GM18517 (cell line): ENCODE results near the gene MRGPRE.

ENCODE experiments used
- ATAC-seq: cut with Tn5 transposase; IDR thresholded peaks from one replicate; pipeline ENCODE4 v1.9.1; 2021; ENCODE audit warnings: mild to moderate bottlenecking, moderate library complexity; ENCODE audit not compliant: unreplicated experiment

MRGPRE gene

DNA sequence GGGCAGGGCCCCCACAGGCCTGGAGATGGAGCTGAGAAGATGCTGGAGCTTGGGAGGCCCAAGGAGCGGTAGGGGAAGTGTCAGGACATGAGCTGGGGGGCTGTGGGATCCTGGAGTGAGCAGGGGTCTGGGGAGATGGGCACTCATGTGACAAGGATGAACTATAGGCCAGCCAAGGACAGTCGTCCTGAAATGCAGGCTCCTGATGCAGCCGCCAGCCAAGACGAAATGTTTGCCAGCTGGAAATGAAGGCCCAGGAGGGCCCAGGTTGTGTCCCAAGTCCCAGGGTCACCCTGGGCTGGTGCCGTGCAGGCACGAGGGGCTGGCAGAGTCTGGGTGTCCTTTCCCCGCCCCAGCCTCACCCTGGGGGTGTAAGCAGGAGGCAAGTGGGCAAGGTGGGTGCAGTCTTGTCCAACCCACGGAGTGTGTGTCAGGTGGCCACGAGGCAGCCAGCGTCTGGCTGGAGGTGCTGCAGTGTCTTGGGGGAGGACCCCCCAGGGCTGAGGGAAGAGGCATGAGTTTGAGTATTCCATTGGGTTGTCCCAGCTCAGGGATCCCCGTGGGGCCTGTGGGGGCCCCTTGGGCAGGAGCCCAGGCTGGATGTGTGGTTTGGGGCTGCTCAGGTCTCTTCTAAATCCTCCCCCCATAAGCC lies 35.0 kb downstream of the MRGPRE start:
- no peak for ATAC-seq

DNA sequence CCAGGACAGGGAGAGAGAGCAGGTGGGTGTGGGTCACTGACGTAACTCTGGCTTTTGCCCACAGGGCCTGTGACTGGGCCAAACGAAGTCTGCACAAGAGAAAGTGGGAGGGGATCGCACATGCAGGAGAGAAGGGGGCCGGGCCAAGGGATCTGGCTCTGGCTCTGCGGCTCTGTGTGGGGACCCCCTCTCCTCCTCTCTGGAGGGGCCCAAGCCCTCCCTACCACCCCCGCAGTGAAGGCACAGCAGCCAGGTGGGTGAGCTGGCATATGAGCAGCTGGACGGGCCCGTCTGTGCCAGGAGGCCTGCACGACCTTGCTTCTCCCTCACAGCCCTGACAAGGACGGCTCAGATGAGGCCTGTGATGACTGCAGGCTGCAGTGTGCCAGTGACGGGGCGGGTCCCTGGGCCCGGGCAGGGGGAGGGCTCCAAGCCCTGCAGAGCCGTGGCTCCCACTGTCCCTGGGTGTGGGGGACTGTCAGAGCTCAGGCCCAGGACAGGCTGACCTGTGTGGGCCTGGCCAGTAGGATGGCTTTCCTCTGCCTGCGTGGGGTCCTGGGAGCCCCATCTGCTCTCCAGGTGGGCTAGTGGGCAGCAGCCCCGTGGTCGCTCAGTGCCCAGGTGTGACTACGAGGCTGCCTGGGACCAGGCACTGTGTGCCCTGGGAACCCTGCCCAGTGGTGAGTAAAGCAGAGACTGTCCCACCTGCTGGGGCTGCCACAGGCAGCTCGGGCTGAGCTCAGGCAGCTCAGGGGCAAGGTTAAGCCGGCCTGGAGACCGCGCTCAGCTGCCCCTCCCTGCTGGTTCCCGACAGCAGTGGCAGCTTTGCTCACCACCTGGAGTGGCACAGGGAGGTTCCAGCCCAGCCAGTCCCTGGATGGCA lies 35.8 kb downstream of the MRGPRE start:
- no peak for ATAC-seq

DNA sequence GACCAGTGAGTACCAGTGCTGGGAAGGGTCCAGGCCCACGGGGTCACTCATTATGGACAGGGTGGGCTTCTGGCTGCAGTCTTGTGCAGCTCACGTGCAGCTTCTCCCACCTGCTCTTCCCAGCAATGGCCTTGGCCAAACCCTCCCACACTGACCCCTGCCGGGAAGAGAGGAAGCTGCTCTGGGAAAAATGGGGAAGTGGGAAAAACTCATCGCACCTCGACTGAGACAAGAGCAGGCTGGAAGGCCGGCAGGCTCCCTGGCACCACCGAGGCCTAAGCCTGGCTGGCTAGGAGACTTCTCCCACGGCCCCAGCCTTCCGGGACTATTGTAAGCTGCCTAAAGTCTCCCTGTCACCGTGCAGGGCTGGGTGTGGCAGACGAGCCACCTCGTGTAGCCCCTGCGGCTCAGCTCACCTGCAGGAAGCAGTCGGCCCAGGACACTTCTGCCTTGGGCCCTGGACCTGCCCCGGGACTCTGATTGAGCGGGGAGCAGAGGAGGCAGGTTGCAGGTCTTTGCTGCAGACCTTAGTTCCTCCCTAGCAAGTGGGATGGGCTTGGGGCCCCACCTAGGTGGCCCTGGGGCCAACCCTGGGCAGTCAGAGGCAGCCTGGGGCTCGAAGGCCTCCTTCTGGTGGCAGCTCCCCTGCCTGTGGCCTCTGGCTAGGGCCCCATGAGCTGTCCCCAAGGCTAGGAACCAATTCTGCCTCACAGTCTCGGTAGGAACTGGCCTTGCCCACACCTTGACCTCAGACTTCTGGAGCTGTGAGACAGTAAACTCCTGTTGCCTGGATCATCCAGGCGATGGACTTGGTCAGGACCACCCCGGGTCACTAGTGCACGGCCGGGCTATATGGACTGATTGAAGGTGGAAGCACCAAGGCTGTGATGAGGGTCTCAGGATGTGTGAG lies 36.7 kb downstream of the MRGPRE start:
- no peak for ATAC-seq

DNA sequence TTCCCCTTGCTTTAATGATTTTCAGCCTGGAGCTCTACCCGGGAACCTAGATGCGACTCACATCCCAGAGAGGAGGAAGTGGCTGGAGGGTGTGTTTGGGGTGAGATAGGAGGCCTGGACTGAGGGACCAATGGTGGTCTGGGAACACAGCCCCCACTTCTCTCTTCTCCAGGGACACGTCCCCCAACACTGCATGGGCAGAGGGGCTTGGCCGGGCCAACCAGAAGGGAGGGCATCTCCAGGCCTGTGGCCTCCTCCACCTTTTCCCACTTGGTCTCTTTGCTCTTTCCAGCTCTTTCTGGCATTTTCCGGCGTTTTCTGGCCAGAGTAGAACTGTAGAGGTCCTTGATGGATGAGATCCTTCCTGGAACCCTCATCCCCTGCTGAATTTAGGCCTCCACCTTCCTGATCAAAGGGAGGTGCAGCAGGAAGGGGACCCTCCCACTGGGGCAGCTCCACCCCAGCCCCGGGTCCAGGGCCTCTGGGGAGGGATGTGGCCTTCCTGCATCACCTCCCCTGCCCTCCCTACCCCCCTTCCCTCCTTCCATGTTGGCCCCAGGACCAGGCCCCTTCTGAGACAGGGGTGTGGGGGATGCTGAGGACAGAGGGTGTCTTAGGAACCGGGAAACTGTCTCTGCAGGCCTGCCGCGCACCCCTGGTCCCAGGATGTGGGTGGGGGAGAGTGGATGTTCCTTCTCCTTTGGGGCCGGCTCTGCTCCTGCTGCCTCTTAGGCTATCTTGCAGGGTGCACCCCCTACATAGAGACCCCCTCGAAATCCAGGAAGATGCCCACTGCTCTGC lies 38.0 kb downstream of the MRGPRE start:
- ATAC-seq = no peak

DNA sequence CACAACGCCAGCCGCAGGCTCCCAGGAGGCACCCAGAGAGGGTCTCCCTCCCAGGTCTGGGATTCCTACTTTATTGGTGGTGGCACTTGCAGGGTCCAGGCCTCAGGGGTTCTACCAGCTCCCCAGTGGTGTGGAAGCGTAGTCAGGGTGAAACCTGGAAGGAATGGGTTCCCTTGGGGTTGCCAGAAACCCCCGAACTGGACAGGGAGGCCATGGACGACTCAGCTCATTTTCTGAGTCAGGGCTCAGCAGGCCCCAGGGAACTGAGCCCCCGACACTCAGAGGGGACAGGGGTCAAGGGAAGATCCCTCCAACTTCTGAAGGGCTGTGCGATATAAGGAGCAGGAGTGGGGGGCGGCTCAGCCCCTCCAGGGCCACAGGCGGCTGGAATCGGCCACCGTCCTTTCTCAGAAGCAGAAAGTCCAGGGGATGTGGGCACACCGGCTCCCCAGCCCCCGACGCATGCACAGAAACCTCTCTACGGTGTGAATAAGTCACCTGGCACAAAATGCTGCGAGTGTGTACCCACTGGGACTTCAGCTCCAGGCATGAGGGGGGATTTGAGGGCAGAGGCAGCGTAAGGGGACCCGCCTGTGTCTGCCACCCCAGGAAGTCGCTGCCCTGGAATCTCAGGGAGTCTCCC lies 38.7 kb downstream of the MRGPRE start:
- ATAC-seq = no peak

DNA sequence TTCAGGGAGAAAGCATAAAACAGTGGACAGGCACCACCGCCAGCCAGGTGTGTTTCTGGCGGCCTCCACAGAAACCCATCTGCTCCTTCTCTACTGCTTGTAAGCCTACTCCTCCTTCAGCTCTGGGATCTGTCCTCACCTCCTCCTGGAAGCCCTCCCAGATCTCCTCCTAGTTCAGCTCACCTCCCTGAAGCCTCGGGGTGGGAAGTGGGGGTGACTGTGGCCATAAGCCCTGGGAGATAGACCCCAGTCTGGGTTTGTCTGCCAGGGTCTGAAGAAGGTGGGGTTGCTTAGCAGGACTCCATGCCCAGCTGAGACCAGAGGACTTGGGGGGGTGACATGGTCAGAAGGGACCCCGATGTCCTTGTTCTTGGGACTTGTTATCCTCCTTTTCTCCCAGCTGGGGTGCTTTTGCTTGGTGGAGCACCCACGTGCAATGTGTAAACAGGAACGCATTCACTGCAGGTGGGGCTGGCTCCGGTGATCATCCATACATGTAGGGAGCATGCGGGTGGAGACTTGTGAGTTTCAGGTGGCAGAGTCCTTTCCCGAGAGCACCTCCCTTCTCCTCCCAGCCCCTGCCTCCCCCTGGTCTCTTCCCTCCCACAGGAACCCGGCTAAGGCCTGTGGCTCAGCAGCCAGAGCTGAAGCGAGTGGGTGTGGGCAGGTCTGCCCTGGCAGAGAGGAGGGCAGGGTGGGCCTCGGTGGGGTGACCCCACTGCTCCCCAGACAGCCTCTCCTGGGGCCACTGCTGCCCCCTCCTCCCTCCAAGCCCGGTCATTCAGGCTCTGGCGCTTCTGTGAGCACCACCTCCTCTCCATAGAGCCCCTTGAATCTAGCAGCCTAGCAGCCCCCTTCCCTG lies 39.5 kb downstream of the MRGPRE start:
- ATAC-seq = no peak

DNA sequence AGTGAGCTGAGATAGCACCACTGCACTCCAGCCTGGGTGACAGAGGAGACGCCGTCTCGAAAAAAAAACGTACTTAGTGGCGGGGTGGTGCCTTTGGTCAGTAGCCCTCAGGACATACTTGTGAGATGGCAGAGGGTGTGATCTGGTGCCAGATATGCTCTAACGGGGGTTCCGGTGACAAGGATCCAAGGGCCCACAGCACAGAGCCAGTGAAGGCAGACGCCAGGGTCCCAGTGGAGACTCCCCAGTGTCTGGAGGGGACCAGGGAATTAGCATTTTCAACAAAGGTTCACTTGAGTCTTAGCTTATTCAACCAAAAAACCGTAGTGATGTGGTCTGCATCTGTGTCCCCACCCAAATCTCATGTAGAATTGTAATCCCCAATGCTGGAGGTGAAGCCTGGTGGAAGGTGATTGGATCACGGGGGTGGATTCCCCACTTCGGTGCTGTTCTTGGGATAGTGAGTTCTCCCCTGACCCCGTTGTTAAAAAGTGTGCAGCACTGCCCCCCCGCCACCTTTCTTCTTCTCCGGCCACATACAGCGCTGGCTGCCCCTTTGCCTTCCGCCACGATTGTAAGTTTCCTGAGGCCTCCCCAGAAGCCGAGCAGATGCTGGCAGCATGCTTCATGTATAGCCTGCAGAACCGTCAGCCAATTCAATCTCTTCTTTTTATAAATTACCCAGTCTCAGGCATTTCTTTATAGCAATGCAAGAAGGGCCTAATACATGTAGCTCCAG lies 40.5 kb downstream of the MRGPRE start:
- ATAC-seq = no peak

DNA sequence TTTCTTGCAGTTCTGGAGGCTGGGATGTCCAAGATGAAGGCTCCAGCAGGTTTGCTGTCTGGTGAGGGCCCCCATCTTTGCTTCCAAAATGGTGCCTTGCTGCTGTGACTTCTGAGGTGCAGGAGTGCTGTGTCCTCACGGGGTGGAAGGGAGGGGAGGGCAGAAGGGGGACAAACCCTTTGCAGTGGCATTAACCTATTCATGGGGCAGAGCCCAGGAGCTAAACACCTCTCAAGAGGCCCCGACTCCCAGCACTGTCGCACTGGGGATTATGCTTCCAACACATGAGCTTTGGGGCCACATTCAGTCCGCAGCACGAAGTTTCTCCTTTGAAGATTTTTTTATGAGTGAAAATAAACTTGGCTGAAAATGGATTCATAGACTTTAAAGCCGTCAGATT lies 41.6 kb downstream of the MRGPRE start:
- ATAC-seq = no peak

DNA sequence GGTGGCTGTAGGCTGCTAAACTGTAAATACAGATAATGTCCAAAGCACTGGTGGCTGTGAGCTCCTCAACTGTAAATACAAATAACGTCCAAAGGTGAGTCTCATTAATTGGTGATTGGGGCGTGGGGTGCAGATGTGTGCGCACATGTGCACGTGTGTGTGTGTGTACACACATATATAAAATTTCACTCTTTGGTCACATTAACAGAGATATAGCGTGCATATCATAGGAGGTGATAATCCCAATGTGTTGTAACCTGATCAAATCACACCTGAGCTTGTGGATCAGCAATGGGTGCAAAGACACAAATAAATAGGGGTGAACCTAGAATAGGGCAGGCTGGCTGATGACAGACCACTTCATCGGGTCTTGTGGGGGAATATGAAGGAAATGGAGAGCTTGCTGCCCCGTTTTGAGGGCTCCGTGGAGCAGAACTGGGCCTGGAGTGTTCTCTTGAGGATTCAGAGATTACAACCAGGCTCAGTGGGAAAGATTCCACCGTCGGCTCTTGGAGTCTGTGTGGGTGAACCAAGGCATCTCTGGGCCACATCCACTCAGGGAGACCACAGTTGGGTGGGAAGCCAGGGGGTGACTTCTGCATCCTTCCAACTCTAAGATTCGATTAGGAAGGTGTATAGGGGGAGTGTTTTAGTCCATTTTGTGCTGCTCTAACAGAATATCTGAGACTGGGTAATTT lies 42.2 kb downstream of the MRGPRE start:
- no peak for ATAC-seq

DNA sequence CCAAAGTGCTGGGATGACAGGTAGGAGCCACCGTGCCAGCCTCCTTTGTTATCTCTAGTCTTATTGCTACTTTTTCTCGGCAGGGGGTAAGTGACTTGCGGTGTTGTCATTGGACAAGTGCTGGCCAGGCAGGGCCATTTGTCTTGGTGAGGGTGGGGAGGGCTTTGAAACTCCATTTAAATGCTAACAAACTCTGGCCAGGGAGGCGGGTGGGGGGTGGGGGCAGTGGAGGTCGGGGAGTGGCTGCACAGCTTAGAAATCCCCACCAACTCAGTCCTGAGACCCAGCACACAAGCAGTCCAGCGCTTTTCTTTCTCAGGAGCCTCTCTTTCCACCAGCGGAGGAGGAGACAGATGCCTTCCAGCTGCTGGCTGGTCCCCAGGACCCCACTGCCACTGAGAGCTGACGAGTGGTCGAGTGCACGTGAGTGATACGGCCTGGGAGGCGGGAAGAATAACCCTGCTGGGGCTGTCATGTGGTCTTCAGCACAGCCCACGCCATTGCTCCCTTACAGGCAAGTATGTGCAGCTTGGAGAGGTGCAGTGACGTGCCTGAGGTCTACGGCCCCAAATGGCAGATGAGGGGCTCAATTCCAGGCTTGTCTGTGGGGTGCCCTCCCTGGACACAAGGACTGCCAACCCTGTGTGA lies 42.9 kb downstream of the MRGPRE start:
- no peak for ATAC-seq

DNA sequence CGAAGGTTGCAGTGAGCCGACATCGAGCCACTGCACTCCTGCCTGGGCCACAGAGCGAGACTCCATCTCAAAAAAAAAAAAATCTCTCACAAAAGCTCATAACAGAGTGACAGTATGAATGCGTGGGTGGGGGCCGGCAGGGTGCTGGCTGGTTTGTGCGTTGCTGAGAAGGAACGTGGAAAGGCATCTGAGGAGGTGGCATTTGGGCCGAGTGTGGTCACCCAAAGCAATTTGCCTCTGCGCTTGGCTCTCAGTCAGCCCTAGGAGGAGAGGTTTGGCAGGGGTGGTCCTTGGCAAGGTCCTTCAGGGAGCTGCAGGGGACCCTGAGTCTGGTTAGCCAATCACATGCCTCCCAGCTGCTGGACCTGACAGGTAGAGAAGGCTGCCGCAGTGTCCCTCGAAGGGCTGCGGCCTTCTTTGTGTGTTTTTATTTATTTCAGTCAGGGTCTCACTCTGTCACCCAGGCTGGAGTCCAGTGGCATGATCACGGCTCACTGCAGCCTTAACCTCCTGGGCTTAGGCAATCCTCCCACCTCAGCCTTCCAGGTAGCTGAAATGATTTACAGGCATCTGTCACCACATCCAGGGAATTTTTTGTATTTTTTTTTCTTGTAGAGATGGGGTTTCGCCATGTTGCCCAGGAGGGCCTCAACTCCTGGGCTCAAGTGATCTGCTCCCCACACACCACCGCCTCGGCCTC lies 43.6 kb downstream of the MRGPRE start:
- no peak for ATAC-seq

DNA sequence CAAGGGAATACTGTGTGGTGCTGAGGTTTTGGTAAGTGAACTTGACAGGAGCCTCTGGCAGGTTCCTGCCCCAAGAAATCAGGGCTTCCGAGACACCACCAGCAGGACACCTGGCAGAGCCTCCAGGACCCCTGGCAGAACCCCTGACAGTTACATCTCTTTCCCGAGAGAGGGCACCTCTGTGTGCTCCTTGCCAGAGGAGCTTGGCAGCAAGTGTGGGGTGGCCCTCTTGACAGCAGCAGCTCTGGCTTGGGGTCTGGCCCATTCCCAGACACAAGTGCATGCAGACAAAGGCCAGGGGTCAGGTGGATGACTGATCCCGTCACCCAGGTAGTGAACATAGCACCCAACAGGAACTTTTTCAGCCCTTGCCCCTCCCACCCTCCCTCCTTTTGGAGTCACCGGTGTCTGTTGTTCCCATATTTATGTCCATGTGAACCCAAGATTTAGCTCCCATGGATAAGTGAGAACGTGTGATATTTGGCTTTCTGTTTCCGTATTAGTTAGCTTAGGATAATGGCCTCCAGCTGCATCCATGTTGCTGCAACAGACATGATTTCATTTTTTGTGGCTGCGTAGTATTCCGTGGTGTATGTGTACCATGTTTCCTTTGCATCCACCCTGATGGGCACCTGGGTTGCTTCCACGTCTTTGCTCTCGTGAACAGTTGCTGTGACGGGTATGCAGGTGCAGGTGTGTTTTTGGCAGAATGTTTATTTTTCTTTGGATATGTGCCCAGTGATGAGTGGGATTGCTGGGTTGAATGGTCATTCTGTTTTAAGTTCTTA lies 45.9 kb downstream of the MRGPRE start:
- no peak for ATAC-seq

DNA sequence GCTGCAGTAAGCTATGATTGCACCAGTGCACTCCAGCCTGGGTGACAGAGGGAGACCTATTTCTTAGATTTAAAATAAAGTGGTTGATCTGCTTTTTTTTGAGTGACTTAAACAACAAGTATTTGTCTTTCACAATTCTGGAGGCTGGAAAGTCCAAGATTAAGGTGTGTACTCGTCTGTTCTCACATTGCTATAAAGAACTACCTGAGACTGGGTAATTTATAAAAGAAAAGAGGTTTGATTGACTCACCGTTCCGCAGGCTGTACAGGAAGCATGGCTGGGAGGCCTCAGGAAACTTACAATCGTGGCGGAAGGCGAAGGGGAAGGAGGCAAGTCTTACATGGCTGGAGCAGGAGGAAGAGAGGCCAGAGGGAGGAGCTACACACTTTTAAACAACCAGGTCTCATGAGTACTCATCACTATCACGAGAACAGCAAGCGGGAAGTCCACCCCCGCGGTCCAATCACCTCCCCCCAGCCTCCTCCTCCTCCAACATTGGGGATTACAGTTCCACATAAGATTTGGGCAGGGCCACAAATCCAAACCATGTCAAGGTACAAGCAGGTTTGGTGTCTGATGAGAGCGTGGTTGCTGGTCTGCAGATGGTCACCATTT lies 47.4 kb downstream of the MRGPRE start:
- no peak for ATAC-seq

DNA sequence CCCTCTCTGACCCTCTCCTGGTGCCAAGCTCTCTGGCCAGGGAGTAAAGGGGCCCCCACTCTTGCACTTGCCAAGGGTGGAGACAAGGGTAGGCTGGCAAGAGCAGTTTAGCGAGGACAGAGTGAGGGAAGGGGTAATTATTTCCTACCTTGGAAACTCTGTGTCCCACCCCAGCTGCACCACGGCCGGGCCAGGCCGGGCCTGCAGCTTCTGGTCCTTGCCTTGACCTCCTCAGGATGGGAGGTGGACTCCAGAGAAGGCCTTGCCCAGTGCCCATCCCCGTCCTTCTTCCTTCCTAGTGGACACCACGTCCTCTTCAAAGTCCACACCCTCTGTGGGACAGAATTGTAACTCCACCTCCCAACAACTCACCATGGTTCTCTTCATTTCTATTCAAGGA lies 48.7 kb downstream of the MRGPRE start:
- no peak for ATAC-seq

DNA sequence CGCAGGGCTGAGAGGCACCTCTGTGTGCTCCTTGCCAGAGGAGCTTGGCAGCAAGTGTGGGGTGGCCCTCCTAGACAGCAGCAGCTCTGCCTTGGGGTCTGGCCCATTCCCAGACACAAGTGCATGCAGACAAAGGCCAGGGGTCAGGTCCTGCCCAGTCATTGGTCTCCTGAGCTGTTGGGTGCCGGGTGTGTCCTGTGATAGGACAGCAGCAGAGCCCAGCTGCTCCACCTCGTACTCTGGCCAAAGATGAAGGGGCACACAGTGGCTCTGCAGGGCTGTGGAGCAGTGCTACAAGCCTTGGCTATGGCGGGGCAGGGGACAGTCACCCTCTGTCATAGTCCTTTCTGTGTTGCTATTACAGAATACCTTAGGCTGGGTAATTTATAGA lies 49.8 kb downstream of the MRGPRE start:
- ATAC-seq = no peak
